ENCODE data around the gene TRIM9. TPM values are rescaled to one million over a fixed set of nuclear protein-coding genes. Genes with fewer than 3 reads are reported as not detected.

TRIM9 gene
- total and polyA plus RNA-seq, 12 donors, result 0.55 to 5.3 (median 2.0) TPM

DNA sequence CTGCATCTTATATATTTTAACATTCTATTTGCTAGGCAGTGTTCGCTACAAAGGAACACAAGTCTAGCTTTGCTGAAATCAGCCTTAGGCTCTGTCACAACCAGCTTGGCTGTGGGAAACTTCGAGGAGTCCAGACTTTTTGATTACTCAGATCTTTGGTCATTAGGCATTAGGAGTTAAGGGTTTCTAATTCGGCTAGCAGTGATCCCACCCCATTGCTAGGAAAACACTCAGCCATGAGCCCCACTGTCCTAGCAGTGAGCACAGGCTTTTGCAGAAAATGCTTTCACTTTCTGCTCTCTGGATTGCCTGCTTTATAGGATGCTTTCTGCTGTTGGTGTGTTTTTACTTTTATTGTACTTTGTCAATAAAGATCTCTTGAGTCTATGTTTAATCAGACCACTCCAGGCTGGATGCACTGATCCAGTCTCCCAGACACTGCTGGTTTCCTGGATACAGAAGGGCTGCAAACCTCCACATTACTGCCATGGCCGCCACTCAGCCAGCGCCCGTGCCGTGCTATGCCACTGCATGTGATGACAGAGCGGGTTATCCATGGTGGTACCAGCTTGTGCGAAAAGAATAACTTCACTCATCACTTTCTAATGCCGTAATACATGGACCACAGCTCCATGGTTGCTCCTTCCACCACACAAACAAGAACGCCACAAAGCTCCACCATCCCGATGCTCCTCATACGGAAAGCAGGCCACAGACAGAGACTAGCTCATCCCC lies 109.6 kb downstream of the TRIM9 start:
- Histone ChIP-seq H3K4me1 (replicated peaks in 1 of 2) (no peaks in the 10 kb centered on the region), H3K27me3 (no peaks in the 10 kb centered on the region), H3K36me3 (replicated peaks in 1 of 2) (no peaks in the 10 kb centered on the region), H3K9me3 (replicated peaks in 1 of 3) (no peaks in the 10 kb centered on the region), H3K4me3 (no peak overlapping the region), H3K27ac (no peak overlapping the region)
- TF ChIP-seq, protein P1, sequence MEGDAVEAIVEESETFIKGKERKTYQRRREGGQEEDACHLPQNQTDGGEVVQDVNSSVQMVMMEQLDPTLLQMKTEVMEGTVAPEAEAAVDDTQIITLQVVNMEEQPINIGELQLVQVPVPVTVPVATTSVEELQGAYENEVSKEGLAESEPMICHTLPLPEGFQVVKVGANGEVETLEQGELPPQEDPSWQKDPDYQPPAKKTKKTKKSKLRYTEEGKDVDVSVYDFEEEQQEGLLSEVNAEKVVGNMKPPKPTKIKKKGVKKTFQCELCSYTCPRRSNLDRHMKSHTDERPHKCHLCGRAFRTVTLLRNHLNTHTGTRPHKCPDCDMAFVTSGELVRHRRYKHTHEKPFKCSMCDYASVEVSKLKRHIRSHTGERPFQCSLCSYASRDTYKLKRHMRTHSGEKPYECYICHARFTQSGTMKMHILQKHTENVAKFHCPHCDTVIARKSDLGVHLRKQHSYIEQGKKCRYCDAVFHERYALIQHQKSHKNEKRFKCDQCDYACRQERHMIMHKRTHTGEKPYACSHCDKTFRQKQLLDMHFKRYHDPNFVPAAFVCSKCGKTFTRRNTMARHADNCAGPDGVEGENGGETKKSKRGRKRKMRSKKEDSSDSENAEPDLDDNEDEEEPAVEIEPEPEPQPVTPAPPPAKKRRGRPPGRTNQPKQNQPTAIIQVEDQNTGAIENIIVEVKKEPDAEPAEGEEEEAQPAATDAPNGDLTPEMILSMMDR (IDR thresholded peaks at IDR 0.05), result no peak
- TF ChIP-seq POLR2A (IDR thresholded peaks at IDR 0.05), result no peak
- DNase-seq, result no peak
- intact Hi-C loops (cut with DNase I), result no loop called here
- WGBS, 4 donors, result 82 to 89% (median 86%) methylated on average over 13 of the region's 13 CpGs

DNA sequence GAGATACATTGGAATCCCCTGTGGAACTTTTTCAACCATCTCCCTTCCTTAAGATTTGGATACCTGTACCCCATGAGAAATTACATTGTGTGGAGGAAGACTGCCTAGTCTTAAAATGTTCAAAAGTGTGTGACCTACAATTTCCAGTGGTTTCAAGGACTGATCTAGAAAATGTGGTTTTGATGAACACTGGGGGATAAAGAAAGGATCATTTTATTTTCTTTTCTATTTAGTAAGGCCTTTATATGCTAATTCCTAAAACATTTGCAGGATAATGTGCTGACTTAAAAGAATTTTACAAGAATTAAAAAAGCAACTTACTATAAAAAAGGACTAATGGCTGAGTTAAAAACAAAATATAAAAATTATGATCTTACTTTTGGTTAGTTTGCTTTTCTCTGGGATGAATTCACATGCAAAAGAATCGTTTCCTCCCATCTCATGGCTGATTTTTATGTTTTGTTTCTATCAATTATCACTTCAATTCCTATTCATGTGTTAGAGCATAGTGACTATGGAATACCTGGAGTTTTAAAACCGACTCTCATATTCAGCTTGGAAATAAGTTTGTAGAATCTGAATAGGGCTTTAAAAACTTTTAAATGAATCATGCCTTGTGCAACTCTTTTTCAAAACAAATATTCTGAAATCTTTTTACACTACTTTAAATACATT lies 110.7 kb downstream of the TRIM9 start:
- no peak for DNase-seq
- Histone ChIP-seq H3K27me3 (no peaks in the 10 kb centered on the region), H3K4me1 (replicated peaks in 1 of 2) (no peaks in the 10 kb centered on the region), H3K27ac (no peak overlapping the region), H3K9me3 (replicated peaks in 1 of 3) (no peaks in the 10 kb centered on the region), H3K4me3 (no peak overlapping the region), H3K36me3 (replicated peaks in 1 of 2) (no peaks in the 10 kb centered on the region)
- TF ChIP-seq, protein P1 (IDR thresholded peaks at IDR 0.05), result no peak
- no peak for TF ChIP-seq POLR2A (IDR thresholded peaks at IDR 0.05)
- WGBS, 4 donors, result 69 to 88% (median 82%) methylated on average over 2 of the region's 2 CpGs
- intact Hi-C loops (cut with DNase I), result no loop called here

DNA sequence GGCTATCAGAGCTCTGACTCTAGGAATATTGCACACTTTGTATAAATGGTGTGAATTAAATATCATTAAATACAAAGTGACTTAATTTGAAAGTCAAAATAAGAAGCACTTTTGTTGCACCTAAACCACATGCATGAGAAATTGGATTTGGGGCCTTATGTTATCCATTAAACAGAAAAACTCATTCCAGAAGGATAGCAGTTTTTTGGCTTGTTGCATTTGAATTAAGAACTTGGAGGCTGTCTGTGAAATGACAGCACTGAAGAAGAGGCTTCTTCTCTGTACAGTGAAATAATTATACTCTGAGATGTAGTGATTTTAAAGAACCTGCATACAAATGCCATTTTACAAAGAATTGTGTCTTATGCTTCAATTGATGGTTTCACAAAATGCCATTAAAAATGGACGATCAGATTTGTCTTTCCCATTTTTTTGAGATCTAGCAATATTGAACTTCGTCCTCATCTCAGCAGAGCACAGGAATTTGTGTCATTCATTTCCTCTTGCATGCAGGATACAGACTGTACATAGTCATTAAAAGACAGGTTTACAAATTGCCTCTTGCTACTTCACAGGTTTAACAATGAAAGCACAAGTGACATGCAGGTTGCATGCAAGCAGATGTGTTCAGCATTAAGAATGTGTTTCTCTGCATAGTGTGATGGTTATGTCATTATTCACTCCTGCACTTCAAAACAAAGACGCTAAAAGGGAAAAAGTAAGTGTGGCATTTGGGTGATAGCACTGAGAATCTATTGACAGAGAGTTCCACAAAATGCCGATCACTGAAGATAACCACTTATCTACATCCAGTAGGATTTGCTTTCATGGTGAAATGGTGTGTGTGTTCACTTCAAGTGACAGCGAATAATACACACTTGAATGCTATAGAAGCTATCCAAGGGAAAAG lies 114.7 kb downstream of the TRIM9 start:
- H3K9me3 ChIP-seq (replicated peaks in 1 of 3), result no peaks in the 10 kb centered on the region
- no peaks in the 10 kb centered on the region for H3K36me3 ChIP-seq (replicated peaks in 1 of 2)
- no peak for DNase-seq
- intact Hi-C loops (cut with DNase I), result no loop called here
- H3K4me1 ChIP-seq (replicated peaks in 1 of 2), result no peaks in the 10 kb centered on the region
- WGBS, 4 donors, result 74 to 81% (median 78%) methylated on average over 5 of the region's 5 CpGs
- H3K27me3 ChIP-seq, result no peaks in the 10 kb centered on the region
- TF ChIP-seq, protein P1 (IDR thresholded peaks at IDR 0.05), result no peak
- TF ChIP-seq POLR2A (IDR thresholded peaks at IDR 0.05), result no peak
- no peak overlapping the region for H3K4me3 ChIP-seq
- H3K27ac ChIP-seq, result no peak overlapping the region

DNA sequence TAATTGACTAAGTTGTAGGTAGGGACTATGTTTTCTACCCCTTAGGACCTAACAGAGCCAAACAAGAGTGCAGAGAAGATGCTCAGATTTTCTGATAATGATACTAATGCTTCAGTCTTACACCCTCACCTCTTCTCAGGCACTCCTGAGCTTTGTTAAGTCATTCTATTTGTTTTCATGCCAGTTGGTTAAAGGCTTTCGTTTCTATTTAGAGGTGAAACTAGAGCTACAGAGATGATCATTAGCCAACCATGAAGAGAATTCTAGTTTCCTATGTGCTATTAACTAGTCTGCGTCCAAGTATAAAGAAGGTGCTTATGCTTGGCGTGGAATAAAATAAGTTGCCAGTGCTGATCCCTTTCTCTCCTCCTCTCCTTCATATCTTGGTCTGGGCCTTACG lies 116.0 kb downstream of the TRIM9 start:
- no peak overlapping the region for H3K4me3 ChIP-seq
- H3K4me1 ChIP-seq (replicated peaks in 1 of 2), result no peaks in the 10 kb centered on the region
- TF ChIP-seq, protein P1 (IDR thresholded peaks at IDR 0.05), result no peak
- TF ChIP-seq POLR2A (IDR thresholded peaks at IDR 0.05), result no peak
- intact Hi-C loops (cut with DNase I), result no loop called here
- no peak overlapping the region for H3K27ac ChIP-seq
- H3K9me3 ChIP-seq (replicated peaks in 1 of 3), result no peaks in the 10 kb centered on the region
- no peak for DNase-seq
- WGBS, 4 donors, result 82 to 92% (median 90%) methylated on average over 4 of the region's 4 CpGs
- H3K36me3 ChIP-seq (replicated peaks in 1 of 2), result no peaks in the 10 kb centered on the region
- no peaks in the 10 kb centered on the region for H3K27me3 ChIP-seq
